K562 (cell line): Measurements from ENCODE around the gene PPP6R1. TPM values are rescaled to one million over a fixed set of nuclear protein-coding genes. Genes with fewer than 3 reads are reported as not detected.
A peak's percentile ranks its signal among the peaks of the same experiment; 100 is the strongest.

ENCODE experiments used
- DACH1 ChIP-seq: fragments of 450-650 bp; IDR thresholded peaks from 2 replicates; pipeline ENCODE4 v1.6.1; 2018; ENCODE audit not compliant: partially characterized antibody
- JUNB ChIP-seq: fragments of 450-650 bp; formaldehyde crosslinking; conservative IDR thresholded peaks from 2 replicates; pipeline ENCODE4 v1.4.0; 2020; ENCODE audit warnings: mild to moderate bottlenecking
- MAZ ChIP-seq, 2 experiments: fragments of 450-650 bp in 1 of 2; sonication (generic) in 1 of 2; formaldehyde crosslinking; IDR thresholded peaks in 1 of 2; conservative IDR thresholded peaks in 1 of 2; 2 replicates each; pipeline versions ENCODE4 v1.4.0 to v1.5.0; 2020; ENCODE audit warnings: mild to moderate bottlenecking in 1 of 2, missing genetic modification reagents in 1 of 2
- MCM5 ChIP-seq: fragments of 450-650 bp; IDR thresholded peaks from 2 replicates; pipeline ENCODE4 v1.6.1; 2016; ENCODE audit warnings: low read depth
- NCOA1 ChIP-seq: fragments of 450-650 bp; IDR thresholded peaks from 2 replicates; pipeline ENCODE4 v1.6.1; 2016; ENCODE audit warnings: low read depth
- NFATC3 ChIP-seq: fragments of 450-650 bp; IDR thresholded peaks from 2 replicates; pipeline ENCODE4 v1.6.1; 2017; ENCODE audit warnings: mild to moderate bottlenecking
- PCBP2 ChIP-seq: fragments of 200-400 bp; formaldehyde crosslinking; IDR thresholded peaks from 2 replicates; pipeline ENCODE4 v1.6.1; 2018; ENCODE audit warnings: low read length, low read depth, mild to moderate bottlenecking, moderate library complexity; ENCODE audit not compliant: poor library complexity, severe bottlenecking
- POLR3A ChIP-seq: IDR thresholded peaks from 2 replicates; pipeline ENCODE4 v1.6.1; 2011; ENCODE audit warnings: borderline replicate concordance, mild to moderate bottlenecking, moderate library complexity; ENCODE audit not compliant: insufficient read length, insufficient read depth; ENCODE audit errors: extremely low read depth
- SIN3B ChIP-seq: fragments of 450-650 bp; IDR thresholded peaks from 2 replicates; pipeline ENCODE4 v1.6.1; 2017; ENCODE audit warnings: low read depth, mild to moderate bottlenecking, moderate library complexity
- SMARCA5 ChIP-seq: fragments of 450-650 bp; IDR thresholded peaks from 2 replicates; pipeline ENCODE4 v1.6.1; 2016
- SRSF3 ChIP-seq: fragments of 200-400 bp; formaldehyde crosslinking; IDR thresholded peaks from 2 replicates; pipeline ENCODE4 v1.6.1; 2016; ENCODE audit warnings: mild to moderate bottlenecking, low read length, moderate library complexity; ENCODE audit not compliant: insufficient read depth
- TCFL5 ChIP-seq: fragments of 250-450 bp; sonication (Bioruptor Pico); conservative IDR thresholded peaks from 2 replicates; pipeline ENCODE4 v1.6.1; 2021; ENCODE audit warnings: mild to moderate bottlenecking, moderate library complexity, matching md5 sums
- ZNF217 ChIP-seq: sonication (generic); formaldehyde crosslinking; IDR thresholded peaks from 2 replicates; pipeline ENCODE4 v1.8.0; 2022; ENCODE audit warnings: mild to moderate bottlenecking, missing genetic modification reagents
- polyA plus RNA-seq, 8 experiments: library from polyadenylated mRNA; depleted of rRNA in 4 of 8; stranded (reverse) in 5 of 8; unstranded in 3 of 8; fragments of >200 nt; fragmentation: Nextera tagmentation in 2 of 8; fragmentation: Illumina TruSeq in 1 of 8; extraction: Ambion mirVana in 2 of 8; extraction: Trizol in 1 of 8; gene quantifications; 2 replicates each; pipeline versions ENCODE4 v1.2.1 to v1.2.3, GENCODE V29; 2011 to 2014; ENCODE audit warnings: inconsistent platforms in 1 of 8, missing spikeins in 1 of 8
- total RNA-seq, 7 experiments: library from RNA; depleted of rRNA in 6 of 7; stranded (reverse); fragments of >200 nt in 6 of 7; fragmentation: Illumina TruSeq in 2 of 7; extraction: Trizol in 2 of 7; gene quantifications; 2 replicates each; pipeline versions ENCODE4 v1.2.1 to v1.2.3, GENCODE V29; 2011 to 2021; ENCODE audit warnings: low replicate concordance in 1 of 7
- TF ChIP-seq, protein P1 (sequence below): fragments of 250-450 bp; sonication (Bioruptor Pico); IDR thresholded peaks from 2 replicates; pipeline ENCODE4 v1.5.0; 2021; ENCODE audit warnings: mild to moderate bottlenecking, borderline replicate concordance
- TF ChIP-seq, protein P2 (sequence below): fragments of 450-650 bp; conservative IDR thresholded peaks from 2 replicates; pipeline ENCODE4 v1.6.1; 2016; ENCODE audit warnings: missing genetic modification characterization, low read depth, mild to moderate bottlenecking, missing compliant biosample characterization, moderate library complexity
- TF ChIP-seq, protein P3 (sequence below): sonication (generic); formaldehyde crosslinking; IDR thresholded peaks from 2 replicates; pipeline ENCODE4 v1.9.0; 2022; ENCODE audit warnings: mild to moderate bottlenecking, missing genetic modification reagents
- TF ChIP-seq, protein P4 (sequence below), 2 experiments: fragments of 450-650 bp in 1 of 2; IDR thresholded peaks; 2 replicates each; pipeline ENCODE4 v1.6.1; 2011 to 2017; ENCODE audit warnings: low read depth in 2 of 2, antibody characterized with exemption in 1 of 2, borderline replicate concordance in 1 of 2, low read length in 1 of 2, mild to moderate bottlenecking in 1 of 2, mixed read lengths in 1 of 2; ENCODE audit not compliant: control insufficient read depth in 1 of 2

The PPP6R1 gene
- total and polyA plus RNA-seq, 9 of the 15 experiments (the other 6 are each of a cell fraction or from before 2014, with no cell fraction given) = 0.48 to 135 (median 37.2) TPM

DNA sequence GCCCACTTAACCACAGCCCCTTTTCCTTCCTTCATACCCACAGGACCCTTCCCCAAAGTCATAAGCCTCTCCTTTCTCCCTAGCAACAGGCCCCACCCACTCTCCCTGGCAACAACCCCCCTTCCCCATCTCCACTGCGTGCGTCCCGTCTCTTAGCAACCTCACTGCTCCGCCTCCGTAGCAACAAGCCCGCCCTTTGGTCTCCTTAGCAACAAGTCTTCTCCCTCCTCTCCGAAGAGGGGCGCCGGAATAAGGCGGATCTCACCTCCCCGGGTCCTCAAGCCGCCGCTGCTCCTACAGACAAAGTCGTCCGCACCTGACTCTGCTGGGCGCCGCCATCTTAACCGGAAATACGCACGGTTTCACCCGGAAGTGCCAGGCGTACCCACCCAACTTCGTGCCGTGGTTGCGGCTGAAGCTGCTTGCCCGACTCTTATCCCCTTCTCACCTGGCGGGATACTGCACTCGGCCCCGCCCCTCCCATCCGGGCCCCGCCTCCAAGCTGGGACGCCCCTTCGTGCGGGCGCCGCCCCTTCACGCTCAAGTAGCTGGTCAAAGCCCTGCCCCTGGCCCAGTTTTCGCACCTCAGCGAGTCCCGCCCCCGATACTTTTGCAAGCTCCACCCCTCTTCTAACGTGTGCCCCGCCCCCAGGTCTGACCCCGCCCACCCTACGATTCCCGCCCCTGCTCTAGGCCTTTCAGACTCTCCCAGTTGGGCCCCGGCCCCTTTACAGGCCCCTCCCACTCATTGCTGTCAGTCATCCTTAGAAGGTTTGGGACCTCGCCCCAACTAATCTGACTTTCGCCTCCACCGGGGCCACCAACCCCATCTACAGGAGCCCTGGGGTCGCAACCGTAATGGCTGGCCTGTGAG is 21.2 kb upstream of the PPP6R1 start, which contains the start of gene HSPBP1 (continued):
- TF ChIP-seq, protein P1, sequence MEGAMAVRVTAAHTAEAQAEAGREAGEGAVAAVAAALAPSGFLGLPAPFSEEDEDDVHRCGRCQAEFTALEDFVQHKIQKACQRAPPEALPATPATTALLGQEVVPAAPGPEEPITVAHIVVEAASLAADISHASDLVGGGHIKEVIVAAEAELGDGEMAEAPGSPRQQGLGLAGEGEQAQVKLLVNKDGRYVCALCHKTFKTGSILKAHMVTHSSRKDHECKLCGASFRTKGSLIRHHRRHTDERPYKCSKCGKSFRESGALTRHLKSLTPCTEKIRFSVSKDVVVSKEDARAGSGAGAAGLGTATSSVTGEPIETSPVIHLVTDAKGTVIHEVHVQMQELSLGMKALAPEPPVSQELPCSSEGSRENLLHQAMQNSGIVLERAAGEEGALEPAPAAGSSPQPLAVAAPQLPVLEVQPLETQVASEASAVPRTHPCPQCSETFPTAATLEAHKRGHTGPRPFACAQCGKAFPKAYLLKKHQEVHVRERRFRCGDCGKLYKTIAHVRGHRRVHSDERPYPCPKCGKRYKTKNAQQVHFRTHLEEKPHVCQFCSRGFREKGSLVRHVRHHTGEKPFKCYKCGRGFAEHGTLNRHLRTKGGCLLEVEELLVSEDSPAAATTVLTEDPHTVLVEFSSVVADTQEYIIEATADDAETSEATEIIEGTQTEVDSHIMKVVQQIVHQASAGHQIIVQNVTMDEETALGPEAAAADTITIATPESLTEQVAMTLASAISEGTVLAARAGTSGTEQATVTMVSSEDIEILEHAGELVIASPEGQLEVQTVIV (CRISPR knock-in tag) = no peak
- TF ChIP-seq JUNB (no peak), ZNF217 (CRISPR knock-in tag) (no peak), POLR3A (no peak), MAZ (CRISPR knock-in tag; conservative IDR thresholded peaks at IDR 0.05 in 1 of 2, IDR thresholded peaks at IDR 0.05 in 1 of 2) (peak; percentile 46 to 83), MCM5 (no peak), SRSF3 (no peak), SIN3B (peak; percentile 96), NFATC3 (0 out of 2 replicates have a peak, but pooled peaks have one; percentile 31), NCOA1 (peak; percentile 90), DACH1 (no peak), TCFL5 (CRISPR knock-in tag) (no peak), SMARCA5 (no peak), PCBP2 (no peak)
- TF ChIP-seq, protein P2, sequence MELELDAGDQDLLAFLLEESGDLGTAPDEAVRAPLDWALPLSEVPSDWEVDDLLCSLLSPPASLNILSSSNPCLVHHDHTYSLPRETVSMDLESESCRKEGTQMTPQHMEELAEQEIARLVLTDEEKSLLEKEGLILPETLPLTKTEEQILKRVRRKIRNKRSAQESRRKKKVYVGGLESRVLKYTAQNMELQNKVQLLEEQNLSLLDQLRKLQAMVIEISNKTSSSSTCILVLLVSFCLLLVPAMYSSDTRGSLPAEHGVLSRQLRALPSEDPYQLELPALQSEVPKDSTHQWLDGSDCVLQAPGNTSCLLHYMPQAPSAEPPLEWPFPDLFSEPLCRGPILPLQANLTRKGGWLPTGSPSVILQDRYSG = no peak
- TF ChIP-seq, protein P3, sequence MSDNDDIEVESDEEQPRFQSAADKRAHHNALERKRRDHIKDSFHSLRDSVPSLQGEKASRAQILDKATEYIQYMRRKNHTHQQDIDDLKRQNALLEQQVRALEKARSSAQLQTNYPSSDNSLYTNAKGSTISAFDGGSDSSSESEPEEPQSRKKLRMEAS (CRISPR knock-in tag) = peak; percentile 91
- TF ChIP-seq, protein P4, sequence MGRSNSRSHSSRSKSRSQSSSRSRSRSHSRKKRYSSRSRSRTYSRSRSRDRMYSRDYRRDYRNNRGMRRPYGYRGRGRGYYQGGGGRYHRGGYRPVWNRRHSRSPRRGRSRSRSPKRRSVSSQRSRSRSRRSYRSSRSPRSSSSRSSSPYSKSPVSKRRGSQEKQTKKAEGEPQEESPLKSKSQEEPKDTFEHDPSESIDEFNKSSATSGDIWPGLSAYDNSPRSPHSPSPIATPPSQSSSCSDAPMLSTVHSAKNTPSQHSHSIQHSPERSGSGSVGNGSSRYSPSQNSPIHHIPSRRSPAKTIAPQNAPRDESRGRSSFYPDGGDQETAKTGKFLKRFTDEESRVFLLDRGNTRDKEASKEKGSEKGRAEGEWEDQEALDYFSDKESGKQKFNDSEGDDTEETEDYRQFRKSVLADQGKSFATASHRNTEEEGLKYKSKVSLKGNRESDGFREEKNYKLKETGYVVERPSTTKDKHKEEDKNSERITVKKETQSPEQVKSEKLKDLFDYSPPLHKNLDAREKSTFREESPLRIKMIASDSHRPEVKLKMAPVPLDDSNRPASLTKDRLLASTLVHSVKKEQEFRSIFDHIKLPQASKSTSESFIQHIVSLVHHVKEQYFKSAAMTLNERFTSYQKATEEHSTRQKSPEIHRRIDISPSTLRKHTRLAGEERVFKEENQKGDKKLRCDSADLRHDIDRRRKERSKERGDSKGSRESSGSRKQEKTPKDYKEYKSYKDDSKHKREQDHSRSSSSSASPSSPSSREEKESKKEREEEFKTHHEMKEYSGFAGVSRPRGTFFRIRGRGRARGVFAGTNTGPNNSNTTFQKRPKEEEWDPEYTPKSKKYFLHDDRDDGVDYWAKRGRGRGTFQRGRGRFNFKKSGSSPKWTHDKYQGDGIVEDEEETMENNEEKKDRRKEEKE (IDR thresholded peaks at IDR 0.05; ENCODE audit: borderline replicate concordance in 1 of 2, control insufficient read depth in 1 of 2, low read depth in 2 of 2, low read length in 1 of 2) = 0 out of 4 replicates have a peak, but pooled peaks of 1 of the 2 experiments have one; percentile 47
